HuH-7.5 (cell line): Measurements from ENCODE around the gene VWC2.

Experiments used
- DNase-seq: peaks from one replicate; pipeline ENCODE4 v3.0.0; 2011; ENCODE audit warnings: low spot score

The VWC2 gene

GRCh38 chr7:49773218-49773935, at the start of gene VWC2:
TSS of gene VWC2 (plus strand) at chr7:49773638. CDS start at chr7:49775436, 1,798 bp downstream.
- no peak for DNase-seq

- DNase-seq = no peak
Observed at GRCh38 chr7:49724071-49724470, 49.4 kb upstream of the VWC2 start.

- DNase-seq = no peak
Observed at GRCh38 chr7:49731836-49732235, 41.6 kb upstream of the VWC2 start.

GRCh38 chr7:49762666-49763065, 10.8 kb upstream of the VWC2 start:
- DNase-seq = no peak

GRCh38 chr7:49763791-49764190, 9.6 kb upstream of the VWC2 start:
- no peak for DNase-seq

GRCh38 chr7:49766966-49767365, 6.5 kb upstream of the VWC2 start:
- DNase-seq = no peak

GRCh38 chr7:49767719-49768118, 5.7 kb upstream of the VWC2 start:
- DNase-seq = no peak

GRCh38 chr7:49768254-49768653, 5.2 kb upstream of the VWC2 start:
- DNase-seq = no peak

GRCh38 chr7:49768835-49769234, 4.6 kb upstream of the VWC2 start:
- no peak for DNase-seq

- DNase-seq = no peak
Observed at GRCh38 chr7:49769285-49769857, 4.1 kb upstream of the VWC2 start.

- no peak for DNase-seq
Observed at GRCh38 chr7:49770838-49771237, 2.6 kb upstream of the VWC2 start.

GRCh38 chr7:49771427-49772176, 1.8 kb upstream of the VWC2 start:
- no peak for DNase-seq

GRCh38 chr7:49772916-49773217, 571 bp upstream of the VWC2 start:
- DNase-seq = no peak

GRCh38 chr7:49773936-49774458, 559 bp downstream of the VWC2 start:
- DNase-seq = no peak

- no peak for DNase-seq
Observed at GRCh38 chr7:49774459-49775064, 1.1 kb downstream of the VWC2 start.

- no peak for DNase-seq
Observed at GRCh38 chr7:49775065-49775948, 1.9 kb downstream of the VWC2 start.

GRCh38 chr7:49775949-49776443, 2.6 kb downstream of the VWC2 start:
- DNase-seq = no peak

- no peak for DNase-seq
Observed at GRCh38 chr7:49776994-49777393, 3.6 kb downstream of the VWC2 start.

GRCh38 chr7:49778731-49779270, 5.4 kb downstream of the VWC2 start:
- DNase-seq = no peak

GRCh38 chr7:49780953-49781352, 7.5 kb downstream of the VWC2 start:
- no peak for DNase-seq

GRCh38 chr7:49781996-49782395, 8.6 kb downstream of the VWC2 start:
- DNase-seq = no peak
